Measurements from ENCODE around the gene KLHL1. TPM values are rescaled to one million over a fixed set of nuclear protein-coding genes. Genes with fewer than 3 reads are reported as not detected.

Gene KLHL1
- total RNA-seq, 1 experiment from 2014 or later = not detected

DNA sequence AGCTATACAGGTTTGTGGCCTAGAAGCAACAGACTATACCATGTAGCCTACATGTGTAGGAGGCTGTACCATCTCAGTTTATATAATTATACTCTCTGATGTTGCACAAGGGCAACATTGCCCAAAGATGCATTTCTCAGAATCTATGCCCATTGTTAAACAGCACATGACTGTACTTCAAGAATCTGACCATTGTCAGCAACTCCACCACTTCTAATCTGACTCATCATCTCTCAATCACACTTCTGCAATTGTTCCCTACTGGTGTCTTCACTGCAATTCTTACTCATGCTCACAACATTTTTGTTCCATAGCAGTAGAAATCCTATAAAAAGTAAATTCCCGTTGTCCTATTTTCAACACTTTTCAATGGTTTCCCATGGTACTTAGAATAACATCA is 64.6 kb downstream of the KLHL1 start:
- no peaks in the 10 kb centered on the region for H3K9me3 ChIP-seq (ENCODE audit: control insufficient read depth in 1 of 2, insufficient read depth in 1 of 2, low read depth in 1 of 2, low read length in 2 of 2)
- ChIA-PET POLR2A (no interaction called here), CTCF (no interaction called here), RAD21 (ENCODE audit: low non-redundant PET in 1 of 2, low total read pairs in 2 of 2, uncharacterized antibody in 2 of 2, unreplicated experiment in 2 of 2) (no interaction called here)
- no peaks in the 10 kb centered on the region for H3K9me2 ChIP-seq (ENCODE audit: insufficient read depth)
- H3K27me3 ChIP-seq (ENCODE audit: insufficient read depth, low read length) = no peaks in the 10 kb centered on the region
- H4K20me1 ChIP-seq (ENCODE audit: insufficient read depth) = no peaks in the 10 kb centered on the region
- H3K4me3 ChIP-seq (replicated peaks in 1 of 2; ENCODE audit: low read depth in 1 of 2, low read length in 2 of 2) = no peak overlapping the region
- no peak for DNase-seq (ENCODE audit: low read depth, low spot score)
- BruUV-seq (replicated peaks) = no TSS peak
- H2AFZ ChIP-seq (ENCODE audit: low read depth, low read length, poor library complexity, severe bottlenecking) = no peak overlapping the region
- no peak overlapping the region for H3K27ac ChIP-seq (ENCODE audit: low read depth, low read length)
- no peak overlapping the region for H3K4me2 ChIP-seq (ENCODE audit: low read length)
- TF ChIP-seq POLR2A (IDR thresholded peaks at IDR 0.05; ENCODE audit: borderline replicate concordance, extremely low read depth, insufficient read depth, insufficient read length) (no peak), REST (IDR thresholded peaks at IDR 0.05; ENCODE audit: low read depth) (no peak), ZNF274 (IDR thresholded peaks at IDR 0.05; ENCODE audit: low read depth, low read length) (no peak), SIN3A (IDR thresholded peaks at IDR 0.05; ENCODE audit: low read depth) (no peak), ATF3 (IDR thresholded peaks at IDR 0.05) (no peak), EZH2 (IDR thresholded peaks at IDR 0.05) (no peak), YY1 (IDR thresholded peaks at IDR 0.05; ENCODE audit: extremely low read depth, insufficient replicate concordance, low read depth, low read length) (no peak), SRF (IDR thresholded peaks at IDR 0.05; ENCODE audit: low read depth) (no peak), ZFX (IDR thresholded peaks at IDR 0.05) (no peak), POLR2AphosphoS5 (IDR thresholded peaks at IDR 0.05; ENCODE audit: low read depth, low read length) (no peak)
- TF ChIP-seq, protein P1, sequence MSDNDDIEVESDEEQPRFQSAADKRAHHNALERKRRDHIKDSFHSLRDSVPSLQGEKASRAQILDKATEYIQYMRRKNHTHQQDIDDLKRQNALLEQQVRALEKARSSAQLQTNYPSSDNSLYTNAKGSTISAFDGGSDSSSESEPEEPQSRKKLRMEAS (IDR thresholded peaks at IDR 0.05) = no peak
- H3K36me3 ChIP-seq (ENCODE audit: control insufficient read depth in 1 of 2, insufficient read depth in 2 of 2, low read length in 2 of 2) = no peaks in the 10 kb centered on the region
- ATAC-seq = no peak
- intact Hi-C loops (cut with micrococcal nuclease) = no loop called here
- H3K4me1 ChIP-seq (ENCODE audit: control insufficient read depth in 1 of 2, insufficient read depth in 2 of 2, low read length in 2 of 2) = no peaks in the 10 kb centered on the region
- H3K9ac ChIP-seq (ENCODE audit: low read length) = no peak overlapping the region
- no peaks in the 10 kb centered on the region for H3K79me2 ChIP-seq (ENCODE audit: insufficient read depth, low read length)

All from HCT116 (cell line).